GM20000 (cell line): Measurements from ENCODE around the gene ATP8B1.
A peak's percentile ranks its signal among the peaks of the same experiment; 100 is the strongest.

Source experiments
- DNase-seq: peaks from one replicate; pipeline ENCODE4 v3.0.0; 2012; ENCODE audit warnings: low spot score
- CTCF ChIP-seq: IDR thresholded peaks from 2 replicates; pipeline ENCODE4 v1.5.1; 2012; ENCODE audit warnings: mild to moderate bottlenecking, control low read depth; ENCODE audit errors: extremely low read depth, missing control alignments

Gene ATP8B1

DNA sequence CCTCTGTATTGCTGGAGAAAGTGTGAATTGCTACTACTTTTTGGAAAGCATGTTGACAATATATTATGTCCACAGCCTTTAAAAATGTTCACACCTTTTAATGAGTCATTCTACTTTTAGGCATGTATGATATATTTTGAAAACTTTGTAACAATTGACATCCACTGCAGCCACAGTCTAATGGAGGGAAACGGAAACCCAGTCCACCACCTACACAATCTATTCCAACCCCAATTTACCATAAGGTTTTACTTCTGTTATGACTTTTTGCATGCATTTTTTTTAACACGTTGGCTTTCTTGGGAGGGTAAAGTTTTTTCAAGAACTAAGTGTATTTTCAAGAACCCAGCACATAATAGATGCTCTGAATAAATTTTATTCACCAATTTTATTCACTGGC, 38.5 kb upstream of the ATP8B1 start:
- no peak for TF ChIP-seq CTCF
- peak; percentile 52 for DNase-seq

GRCh38 chr18:57839942-57840381, 36.8 kb upstream of the ATP8B1 start:
- no peak for TF ChIP-seq CTCF
- no peak for DNase-seq

- TF ChIP-seq CTCF: no peak
- DNase-seq: peak; percentile 40
Observed at GRCh38 chr18:57837917-57838548, 34.9 kb upstream of the ATP8B1 start.

DNA sequence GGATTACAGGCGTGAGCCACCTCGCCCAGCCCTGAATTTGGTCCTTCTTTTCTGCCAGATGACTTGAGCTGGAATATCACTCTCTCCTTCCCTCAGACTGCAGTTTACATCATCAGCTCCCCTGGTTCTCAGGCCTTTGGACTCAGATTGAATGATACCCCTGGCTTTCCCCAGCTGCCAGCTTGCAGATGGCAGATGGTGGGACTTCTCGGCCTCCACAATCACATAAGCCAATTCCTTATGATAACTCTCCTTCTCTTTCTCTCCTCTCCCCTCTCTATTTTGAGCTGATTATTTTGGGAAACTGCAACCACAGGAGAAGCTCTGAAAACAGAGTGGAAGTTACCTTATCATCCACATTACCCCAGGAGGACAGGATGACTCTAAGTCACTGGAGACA, 33.4 kb upstream of the ATP8B1 start:
- DNase-seq: no peak

DNA sequence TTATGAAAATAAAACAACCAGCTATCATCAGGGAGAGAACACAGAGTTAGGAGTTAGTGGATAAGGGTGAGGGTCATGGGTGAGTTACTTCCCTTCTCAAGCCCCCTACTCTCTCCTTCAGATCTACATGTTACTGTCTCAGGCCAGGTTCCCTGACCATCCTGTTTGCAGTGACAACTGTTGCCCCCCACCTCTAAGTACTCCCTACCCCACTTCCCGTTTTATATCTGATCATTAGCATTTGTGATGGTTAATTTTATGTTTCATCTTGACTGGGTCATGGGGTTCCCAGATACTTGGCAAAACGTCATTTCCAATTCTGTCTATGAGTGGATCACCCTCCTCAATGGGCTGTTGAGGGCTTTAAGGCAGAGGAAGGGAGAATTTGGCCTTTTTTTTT, 32.8 kb upstream of the ATP8B1 start:
- no peak for TF ChIP-seq CTCF
- DNase-seq: no peak

More for the DNA sequence above, 33.4 kb upstream of the ATP8B1 start:
- no peak for TF ChIP-seq CTCF

GRCh38 chr18:57834616-57835015, 31.5 kb upstream of the ATP8B1 start:
- DNase-seq: no peak
- TF ChIP-seq CTCF: no peak

DNA sequence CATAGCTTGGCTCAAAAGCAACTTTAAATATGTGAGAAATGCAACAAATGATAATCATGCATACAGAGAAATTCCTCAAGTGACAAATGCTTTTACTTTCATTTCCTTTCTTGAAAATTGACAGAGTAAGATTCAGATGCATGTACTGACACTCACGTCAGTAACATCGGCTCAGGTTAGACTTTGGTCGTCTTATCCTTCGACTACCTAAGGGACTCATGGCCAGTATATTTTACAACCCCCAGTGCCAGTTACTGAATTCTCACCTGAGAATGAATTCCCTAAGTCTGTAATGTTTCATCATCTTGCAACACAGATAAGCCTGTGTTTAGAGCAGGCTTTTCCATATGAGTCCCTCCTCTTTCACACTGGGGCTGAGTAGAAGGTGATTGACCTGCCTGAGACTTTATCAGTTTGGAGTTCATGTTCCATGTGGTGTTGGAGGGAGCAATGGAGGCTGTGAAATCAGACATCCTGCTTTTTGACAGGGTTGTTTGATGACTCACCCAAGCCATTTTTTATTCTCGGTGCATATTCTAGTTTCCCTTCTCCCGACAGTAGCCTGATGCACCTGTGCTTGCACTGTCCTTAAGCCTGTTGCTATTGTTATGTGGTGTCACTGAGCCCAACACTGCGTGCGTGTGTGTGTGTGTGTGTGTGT, 30.5 kb upstream of the ATP8B1 start:
- peak; percentile 40 for DNase-seq
- no peak for TF ChIP-seq CTCF
